Ureter (tissue), 1 donor: ENCODE results near the gene INO80C. TPM values are rescaled to one million over a fixed set of nuclear protein-coding genes. Genes with fewer than 3 reads are reported as not detected.

Source experiments
- DNase-seq: peaks from one replicate; pipeline ENCODE4 v3.0.0-alpha.2; 2020; ENCODE audit warnings: low spot score
- total RNA-seq: library from RNA; stranded (reverse); gene quantifications from one replicate; pipeline ENCODE4 v1.2.4, GENCODE V29; 2023
- donor health status: DM: yes; HTN: yes; CAD: no.

Gene INO80C
- total RNA-seq, 1 donor from 2014 or later: 41.7 TPM

DNA sequence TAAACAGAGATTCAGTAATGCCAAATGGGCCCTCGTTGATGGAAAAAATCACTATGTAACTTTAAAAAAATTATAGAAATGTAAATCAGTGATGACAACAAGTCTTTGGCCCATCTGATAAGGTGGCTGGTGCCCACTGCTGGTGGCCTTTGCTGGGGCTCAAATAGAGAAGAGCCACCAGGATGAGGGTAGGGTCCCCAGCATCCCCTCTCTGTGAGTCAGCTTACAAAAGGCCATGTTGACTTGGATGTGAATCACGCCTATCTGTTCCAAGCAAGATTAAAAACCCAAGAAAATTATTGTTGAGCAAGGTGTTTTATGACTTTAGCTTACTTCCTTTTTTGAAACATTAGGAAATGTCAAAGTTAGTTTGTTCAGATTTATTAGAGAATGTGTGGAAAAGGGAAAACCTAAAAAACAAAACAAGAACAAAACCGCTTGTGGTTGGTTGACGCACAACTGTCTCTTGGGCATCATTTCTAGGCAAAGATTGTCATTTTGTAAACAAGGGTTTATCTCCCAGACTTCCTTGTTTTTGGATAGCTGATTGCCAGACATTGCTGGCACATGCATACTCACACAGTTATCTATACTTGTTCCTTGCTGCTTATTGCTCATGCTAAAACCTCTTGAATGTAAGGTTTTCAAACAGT, 66.9 kb downstream of the INO80C start:
- no peak for DNase-seq

DNA sequence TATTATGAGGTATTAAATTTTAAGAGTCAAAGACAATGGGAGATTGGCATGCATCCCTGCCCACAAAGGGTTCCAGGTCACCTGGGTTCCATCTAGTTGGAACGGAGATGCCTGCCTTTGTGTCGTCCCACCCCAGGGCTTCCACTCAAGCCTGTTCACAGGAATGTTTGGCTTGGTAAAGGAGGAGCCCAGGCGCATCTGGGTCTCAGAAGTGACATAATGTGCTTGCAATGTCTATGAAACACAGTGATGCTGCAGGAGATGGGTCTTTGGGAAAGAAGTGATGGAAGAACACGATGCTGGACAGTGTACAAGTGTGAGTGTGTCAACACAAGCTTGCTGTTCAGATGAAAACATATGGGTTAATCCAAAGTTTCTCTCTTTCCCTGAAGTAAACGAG, 71.0 kb downstream of the INO80C start:
- no peak for DNase-seq

DNA sequence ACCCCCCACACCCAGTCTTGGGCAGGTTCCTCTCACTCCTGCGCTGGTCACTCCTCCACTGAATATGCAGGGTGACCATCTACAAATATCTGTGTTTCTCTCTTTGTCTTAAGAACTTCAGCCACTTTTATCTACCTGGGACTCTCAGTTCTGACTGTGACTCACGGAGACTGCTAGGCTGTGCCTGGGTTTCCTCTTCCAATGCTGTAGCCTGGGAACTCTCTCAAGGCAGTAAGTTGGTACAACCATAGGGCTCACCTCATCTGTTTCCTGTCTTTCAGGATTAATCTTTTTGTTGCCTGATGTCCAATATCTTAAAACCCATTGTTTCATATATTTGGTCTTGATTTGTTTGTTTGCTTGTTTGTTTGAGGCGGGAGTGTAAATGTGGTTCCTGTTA, 73.4 kb downstream of the INO80C start:
- no peak for DNase-seq

DNA sequence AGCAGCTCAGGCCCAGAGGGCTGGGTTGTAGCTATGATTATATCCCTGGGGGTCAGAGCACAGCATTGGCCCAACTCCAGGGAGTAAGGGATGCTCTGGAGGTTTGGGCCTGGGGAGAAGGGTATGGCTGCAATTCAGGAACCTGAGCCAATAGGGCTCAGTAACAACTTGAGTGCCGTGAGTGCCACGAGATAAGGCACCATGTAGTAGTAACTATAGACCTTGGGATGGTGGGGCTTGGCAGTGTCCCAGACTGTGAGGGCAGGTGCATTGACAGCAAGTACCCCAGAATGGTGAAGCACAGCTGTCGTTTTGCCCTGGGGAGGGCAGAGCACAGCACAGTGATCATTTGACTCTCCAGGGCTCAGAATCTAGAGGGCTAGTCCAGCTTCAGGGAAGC, 75.5 kb downstream of the INO80C start:
- DNase-seq: no peak

DNA sequence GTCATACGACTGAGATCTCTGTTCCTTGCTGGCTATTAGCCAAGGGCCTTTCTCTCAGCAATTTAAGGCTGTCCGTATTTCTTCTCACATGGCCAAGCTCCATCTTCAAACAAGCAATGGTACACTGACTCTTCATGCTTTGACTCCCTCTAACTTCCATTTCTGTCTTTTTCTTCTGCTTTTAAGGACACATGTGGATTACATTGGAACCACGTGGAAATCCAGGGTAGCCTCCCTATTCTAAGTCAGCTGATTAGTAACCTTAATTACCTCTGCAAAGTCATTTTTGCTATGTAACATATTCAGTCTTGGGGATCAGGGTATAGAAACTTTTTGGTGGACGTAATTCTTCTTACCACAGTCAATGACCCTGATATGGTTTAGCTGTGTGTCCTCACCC, 79.2 kb downstream of the INO80C start:
- no peak for DNase-seq

Other genes starting within 250 kb of the INO80C start
- gene ZSCAN30, start 207.7 kb downstream of the INO80C start, total RNA-seq: 23.5 TPM
- gene ZNF24, start 153.5 kb downstream of the INO80C start, total RNA-seq: 53.2 TPM
- gene ZNF396, start 120.6 kb downstream of the INO80C start, total RNA-seq: 4.8 TPM
- gene GALNT1, start 83.8 kb upstream of the INO80C start, total RNA-seq: 115 TPM